OCI-LY3 (cell line): ENCODE data around the gene ZNF24.

Experiments used
- CTCF ChIP-seq: fragments of 200-600, 300-600 bp; sonication (generic); IDR thresholded peaks from 2 replicates; pipeline ENCODE4 v1.5.1; 2014; ENCODE audit warnings: antibody characterized with exemption, low read length, low read depth
- EZH2phosphoT487 ChIP-seq: fragments of 200-600 bp; shearing (Covaris generic); IDR thresholded peaks from 2 replicates; pipeline ENCODE4 v1.6.1; 2018; ENCODE audit warnings: antibody characterized with exemption, mixed run types, low read depth

- no peak for TF ChIP-seq CTCF
- no peak for TF ChIP-seq EZH2phosphoT487
These were observed 19.1 kb downstream of the ZNF24 start for GRCh38 chr18:35324926-35325655.
